HG03439 (cell line): ENCODE data around the gene NUDCD2.
"Not testable (repeated sequence)": the region's sequence is repeated elsewhere in the genome, so short reads cannot be mapped to it uniquely, and the experiment has no call there.

ENCODE experiments used
- ATAC-seq: cut with Tn5 transposase; IDR thresholded peaks from one replicate; pipeline ENCODE4 v1.9.1; 2021; ENCODE audit warnings: mild to moderate bottlenecking, moderate library complexity; ENCODE audit not compliant: unreplicated experiment

NUDCD2 gene

GRCh38 chr5:163433271-163433670, 26.6 kb downstream of the NUDCD2 start:
- no peak for ATAC-seq

- ATAC-seq, result no peak
Observed at GRCh38 chr5:163432544-163432943, 27.4 kb downstream of the NUDCD2 start.

DNA sequence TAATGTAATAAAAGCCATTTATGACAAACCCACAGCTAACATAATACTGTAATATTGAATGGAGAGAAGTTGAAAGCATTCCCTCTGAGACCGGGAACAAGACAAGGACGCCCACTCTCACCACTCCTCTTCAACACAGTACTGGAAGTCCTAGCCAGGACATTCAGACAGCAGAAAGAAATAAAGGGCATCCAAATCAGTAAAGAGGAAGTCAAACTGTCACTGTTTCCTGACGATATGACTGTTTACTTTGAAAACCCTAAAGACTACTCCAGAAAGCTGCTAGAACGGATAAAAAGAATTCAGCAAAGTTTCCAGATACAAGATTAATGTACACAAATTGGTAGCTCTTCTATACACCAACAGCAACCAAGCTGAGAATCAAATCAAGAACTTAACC, 33.8 kb downstream of the NUDCD2 start:
- ATAC-seq, result not testable (repeated sequence)

- ATAC-seq, result no peak
Observed at GRCh38 chr5:163424836-163425235, 35.1 kb downstream of the NUDCD2 start.

DNA sequence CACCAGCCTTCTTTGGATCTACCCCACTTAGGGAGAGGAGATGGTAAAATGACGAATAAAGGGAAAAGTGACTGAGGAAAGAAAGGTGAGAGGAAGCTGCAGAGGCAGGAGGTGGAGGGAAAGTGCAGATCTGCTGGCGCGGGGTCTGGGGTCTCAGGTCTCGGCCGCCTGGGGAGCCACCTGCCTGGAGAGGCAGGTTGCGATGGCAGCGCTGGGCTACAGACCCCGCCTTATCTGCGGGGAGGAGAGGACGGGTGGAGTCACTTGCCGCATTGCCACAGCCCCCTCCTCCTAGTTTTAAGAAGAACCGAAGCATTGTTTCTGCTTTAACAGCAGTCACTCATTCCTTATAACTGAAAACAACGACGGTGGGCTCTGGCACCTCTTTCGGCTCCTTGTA, 44.2 kb downstream of the NUDCD2 start:
- not testable (repeated sequence) for ATAC-seq

GRCh38 chr5:163410505-163410904, 49.4 kb downstream of the NUDCD2 start:
- ATAC-seq, result no peak

DNA sequence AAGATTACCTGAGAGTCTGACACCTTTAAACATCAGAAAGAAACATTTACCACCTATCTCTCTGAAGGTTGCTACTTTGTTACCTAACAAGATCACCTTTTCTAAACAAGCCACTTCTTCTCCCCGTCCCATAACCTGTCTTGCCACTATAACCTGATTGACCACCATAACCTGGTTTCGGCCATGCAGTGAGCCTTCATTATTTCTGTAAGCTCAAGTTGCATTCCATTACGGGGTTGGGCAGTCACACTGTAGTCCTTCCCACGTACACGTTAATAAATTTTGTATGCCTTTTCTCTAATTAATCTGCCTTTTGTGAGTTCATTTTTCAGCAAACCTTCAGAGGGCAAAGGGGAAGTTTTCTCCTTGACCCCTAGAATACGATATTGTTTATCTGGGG, 50.5 kb downstream of the NUDCD2 start:
- ATAC-seq, result no peak

- ATAC-seq, result peak; percentile 51
Observed at GRCh38 chr5:163408311-163408923, 51.5 kb downstream of the NUDCD2 start.

- ATAC-seq, result peak; percentile 91
Observed at GRCh38 chr5:163407034-163407655, 52.8 kb downstream of the NUDCD2 start.

GRCh38 chr5:163404364-163405173, 55.3 kb downstream of the NUDCD2 start:
- ATAC-seq, result no peak

GRCh38 chr5:163402007-163402406, 57.9 kb downstream of the NUDCD2 start:
- no peak for ATAC-seq

DNA sequence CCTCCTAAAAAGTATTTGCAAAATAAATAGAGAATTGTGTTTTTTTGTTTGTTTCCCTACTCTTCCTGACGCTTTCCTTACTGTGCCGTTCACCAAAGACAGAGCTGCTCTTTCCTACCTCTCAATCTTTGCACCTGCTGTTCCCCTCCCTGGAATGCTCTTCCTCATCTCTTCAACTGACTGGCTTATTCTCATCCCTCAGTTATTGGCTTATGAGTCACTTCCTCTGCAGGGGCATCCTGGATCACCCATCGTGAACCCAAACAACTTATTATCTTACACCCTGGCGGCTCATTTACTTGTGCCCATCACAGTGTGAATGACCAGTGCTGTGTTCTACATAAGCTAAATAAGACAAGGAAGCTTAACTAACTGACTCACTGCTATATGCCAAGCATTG, 58.6 kb downstream of the NUDCD2 start:
- ATAC-seq, result no peak

DNA sequence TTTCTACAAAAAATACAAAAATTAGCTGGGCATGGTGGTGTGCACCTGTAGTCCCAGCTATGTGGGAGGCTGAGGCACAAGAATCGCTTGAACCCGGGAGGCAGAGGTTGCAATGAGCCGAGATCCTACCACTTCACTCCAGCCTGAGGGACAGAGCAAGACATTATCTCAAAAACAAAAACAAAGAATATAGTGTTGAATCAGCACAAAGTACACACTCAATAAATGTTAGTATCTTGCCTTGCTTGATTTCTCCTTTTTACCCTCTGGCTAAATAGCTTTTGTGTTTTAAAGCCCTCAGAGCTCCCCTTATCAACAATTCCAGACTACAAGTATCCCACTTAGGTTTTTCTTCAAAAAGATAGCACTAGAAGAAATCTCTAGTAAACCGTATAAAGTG, 60.0 kb downstream of the NUDCD2 start:
- no peak for ATAC-seq

DNA sequence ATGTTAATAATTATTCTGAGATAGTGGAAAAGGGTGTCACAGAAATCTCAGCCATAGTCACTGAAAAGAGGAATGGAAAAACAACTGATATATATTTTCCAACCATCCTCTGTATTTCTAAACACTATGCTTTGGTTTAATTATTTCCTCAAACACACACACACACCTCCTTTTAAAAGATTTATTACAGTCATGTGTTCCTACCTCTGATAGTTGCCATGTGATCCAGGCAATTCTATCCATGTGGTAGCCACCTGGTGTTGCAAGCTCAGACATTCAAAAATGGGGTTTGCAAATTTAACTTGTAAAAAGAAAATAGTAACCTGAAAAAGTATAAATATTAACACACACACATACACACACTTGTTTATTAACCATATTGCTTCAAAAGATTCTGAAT, 62.5 kb downstream of the NUDCD2 start:
- ATAC-seq, result no peak

GRCh38 chr5:163396818-163397340, 63.0 kb downstream of the NUDCD2 start:
- not testable (repeated sequence) for ATAC-seq
